NCI-H187 (cell line): ENCODE results near the gene UBE2R2.

Experiments
- DNase-seq, 2 experiments: peaks; one replicate each; lab custom pipeline; 2025; lab: John Stamatoyannopoulos, UW

The UBE2R2 gene

DNA sequence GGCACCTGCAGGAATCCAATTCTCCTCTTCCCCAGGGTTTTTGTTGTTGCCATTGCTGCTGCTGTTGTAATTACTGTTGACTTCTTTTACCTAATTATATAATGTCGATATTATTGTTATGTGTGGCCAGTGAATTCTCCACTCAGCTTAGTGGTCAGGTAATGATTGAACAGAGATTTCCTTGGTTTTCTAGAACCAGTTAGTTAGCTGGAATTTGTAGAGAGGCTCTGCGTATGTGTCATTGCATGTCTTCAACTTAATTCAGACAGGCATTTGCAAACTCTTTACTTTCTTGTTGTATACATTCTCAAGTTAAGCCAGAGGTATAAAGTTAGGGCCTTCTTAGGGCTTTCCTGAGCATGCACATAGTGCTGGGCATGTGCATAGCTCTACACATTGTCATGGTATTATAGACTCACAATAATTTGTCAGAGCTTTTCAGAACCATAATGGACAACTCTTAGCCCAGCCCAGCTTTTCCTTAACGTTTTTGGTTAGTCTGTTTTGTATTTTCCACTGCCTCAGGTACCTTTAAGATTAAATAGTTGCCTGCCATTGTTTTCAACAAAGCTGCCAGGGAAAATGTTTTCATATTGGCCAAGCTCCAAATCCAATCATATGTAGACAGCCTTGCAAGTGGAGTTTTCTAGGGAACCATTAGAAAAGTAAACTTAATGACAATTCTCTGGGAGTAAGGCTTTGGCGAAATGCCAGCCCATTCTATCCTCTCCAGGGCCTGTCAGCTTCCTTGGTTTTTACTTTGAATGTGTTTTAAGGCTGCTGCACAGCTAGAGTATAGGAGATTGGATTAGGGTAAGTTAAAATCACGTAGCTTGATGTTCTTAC is 68.1 kb downstream of the UBE2R2 start:
- DNase-seq = peak; percentile 4 to 23

DNA sequence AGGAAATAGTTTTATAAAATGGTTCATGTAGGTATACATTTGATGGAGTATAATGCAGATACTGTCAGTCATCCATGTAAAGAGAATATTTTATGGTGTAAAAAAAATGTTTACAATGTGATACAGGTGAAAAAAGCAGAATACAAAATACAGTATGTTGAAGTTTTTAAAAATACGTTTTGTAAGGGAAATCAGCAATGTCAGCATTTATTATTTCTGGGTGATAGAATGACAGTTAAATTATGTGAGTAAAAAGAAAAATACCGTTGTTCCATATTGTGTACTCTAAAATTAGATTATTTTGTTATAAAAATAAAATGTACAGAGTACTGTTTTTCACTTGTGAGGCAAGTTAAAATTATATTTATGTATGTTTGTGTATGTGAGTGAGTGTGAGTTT is 69.0 kb downstream of the UBE2R2 start:
- no peak for DNase-seq

DNA sequence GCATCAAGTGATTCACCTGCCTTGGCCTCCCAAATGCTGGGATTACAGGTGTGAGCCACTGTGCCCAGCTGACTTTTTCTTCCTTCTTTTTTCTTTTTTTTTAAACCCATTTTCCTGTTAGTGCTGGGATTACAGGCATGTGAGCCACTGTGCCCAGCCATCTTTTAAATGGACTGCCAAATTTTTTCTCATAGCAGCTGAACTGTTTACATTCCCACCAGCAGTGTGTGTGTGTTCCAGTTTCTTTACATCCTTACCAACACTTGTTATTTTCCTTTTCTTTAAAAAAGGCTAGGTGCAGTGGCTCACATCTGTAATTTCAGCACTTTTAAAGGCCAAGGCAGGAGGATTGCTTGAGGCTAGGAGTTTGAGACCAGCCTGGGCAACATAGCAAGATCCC is 76.9 kb downstream of the UBE2R2 start:
- no peak for DNase-seq

DNA sequence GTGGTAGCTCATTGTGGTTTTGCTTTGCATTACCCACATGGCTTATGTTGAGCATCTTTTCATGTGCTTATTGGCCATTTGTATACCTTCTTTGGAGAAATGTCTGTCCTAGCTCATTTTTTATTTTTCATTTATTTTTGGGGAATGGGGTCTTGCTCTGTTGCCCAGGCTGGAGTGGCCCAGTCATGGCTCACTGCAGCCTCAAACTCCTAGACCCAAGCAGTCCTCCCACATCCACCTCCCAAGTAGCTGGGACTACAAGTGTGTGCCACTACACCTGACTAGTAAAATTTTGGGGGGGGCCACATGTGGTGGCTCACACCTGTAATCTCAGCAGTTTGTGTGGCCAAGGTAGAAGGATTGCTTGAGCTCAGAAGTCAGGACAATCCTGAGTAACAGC is 77.4 kb downstream of the UBE2R2 start:
- DNase-seq = no peak

DNA sequence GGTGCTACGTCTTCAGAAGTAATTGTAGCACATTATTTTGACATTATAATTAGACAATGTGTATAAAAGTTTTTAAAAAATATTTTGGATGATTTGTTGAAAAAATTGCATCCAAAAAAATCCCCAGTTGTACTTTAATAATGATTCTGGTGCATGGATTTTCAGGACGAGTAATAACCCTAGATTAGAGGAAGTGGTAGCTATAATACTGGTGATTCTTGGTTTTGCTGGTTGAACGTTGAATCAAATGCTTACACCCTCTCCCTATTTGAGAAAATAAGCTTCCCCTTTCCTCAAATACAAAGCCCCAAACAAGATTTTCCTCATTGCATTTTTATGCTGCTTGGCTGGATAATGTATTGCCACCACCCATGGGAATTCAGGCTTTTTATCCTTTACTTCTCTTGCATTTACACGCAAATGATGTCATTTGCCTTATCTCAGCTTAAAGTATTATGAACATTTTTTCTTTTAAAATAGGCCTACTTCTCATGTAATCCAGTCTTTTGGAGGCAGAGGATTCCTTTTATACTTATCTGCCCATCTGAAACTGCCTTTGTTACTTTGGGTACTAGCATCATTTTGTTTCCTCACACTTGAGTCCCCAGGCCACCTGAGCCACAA is 86.3 kb downstream of the UBE2R2 start:
- DNase-seq = no peak

DNA sequence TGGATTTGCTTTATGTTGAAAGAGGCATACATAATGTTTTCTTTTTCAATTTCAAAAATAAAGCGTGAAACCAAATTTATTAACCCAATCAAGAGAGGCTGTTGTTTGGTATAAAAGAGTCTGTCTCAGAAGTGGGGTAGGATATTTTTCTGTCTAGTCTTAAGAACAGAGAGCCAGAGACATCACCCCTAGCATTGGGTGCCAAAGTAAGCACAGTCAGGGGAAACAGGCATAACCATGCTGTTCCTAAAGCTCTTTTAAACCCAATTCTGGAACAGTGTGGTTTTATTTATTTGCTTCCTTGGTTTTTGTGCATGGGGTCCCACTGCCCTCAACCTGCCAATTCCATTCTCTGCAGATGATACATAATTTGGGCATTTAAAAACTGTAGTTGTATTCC is 88.2 kb downstream of the UBE2R2 start:
- DNase-seq = no peak

DNA sequence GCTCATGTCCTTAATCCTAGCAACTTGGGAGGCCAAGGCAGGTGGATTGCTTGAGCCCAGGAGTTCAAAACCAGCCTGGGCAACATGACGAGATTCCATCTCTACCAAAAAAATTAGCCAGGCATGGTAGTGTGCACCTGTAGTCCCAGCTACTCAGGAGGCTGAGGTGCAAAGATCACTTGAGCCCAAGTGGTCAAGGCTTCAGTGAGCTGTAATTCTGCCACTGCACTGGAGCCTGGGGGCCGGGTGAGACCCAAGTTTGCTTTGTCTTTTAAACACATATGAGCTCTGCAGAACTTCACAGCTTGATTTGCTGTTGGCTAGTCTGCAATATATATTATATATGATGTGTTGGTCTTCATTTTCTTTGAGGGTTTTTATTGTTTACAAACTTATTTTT is 89.8 kb downstream of the UBE2R2 start:
- DNase-seq = no peak

DNA sequence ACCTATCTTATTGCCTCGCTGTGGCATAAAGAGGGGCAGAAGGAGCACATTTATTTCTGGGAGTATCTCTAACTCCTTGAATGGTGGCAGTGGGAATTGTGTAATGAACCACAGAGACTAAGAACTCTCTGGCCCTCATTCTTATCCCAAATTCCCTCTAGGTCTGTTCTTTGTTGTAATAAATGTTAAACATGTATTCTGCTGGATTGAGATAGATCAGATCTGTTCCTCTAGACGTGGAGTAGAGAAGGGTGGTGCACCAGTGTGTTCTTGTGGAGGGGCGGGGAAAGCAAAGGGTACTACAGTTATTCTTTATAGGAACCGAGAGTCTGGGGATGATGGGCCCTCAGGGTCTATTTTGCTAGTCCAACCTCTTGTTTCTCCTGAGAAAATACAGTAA is 90.4 kb downstream of the UBE2R2 start:
- no peak for DNase-seq

DNA sequence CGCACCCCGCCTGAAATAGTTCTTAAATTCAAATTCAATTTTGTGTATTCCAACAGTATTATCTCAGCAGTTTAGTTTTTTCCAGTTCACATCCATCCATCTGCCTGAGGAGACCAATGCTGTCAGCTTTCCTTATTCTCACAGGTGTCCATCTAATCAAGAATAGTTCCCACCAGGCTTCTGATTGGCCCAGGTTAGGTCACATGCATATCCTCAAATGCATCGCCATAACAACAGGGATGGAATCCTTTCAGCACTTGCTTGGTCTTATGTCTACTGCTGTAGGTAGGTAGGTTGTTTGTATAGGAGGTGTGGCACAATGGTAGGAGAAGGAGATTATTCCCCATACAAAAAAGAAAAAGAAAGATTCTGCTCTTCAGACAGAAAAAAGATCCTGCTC is 91.2 kb downstream of the UBE2R2 start:
- DNase-seq = no peak

DNA sequence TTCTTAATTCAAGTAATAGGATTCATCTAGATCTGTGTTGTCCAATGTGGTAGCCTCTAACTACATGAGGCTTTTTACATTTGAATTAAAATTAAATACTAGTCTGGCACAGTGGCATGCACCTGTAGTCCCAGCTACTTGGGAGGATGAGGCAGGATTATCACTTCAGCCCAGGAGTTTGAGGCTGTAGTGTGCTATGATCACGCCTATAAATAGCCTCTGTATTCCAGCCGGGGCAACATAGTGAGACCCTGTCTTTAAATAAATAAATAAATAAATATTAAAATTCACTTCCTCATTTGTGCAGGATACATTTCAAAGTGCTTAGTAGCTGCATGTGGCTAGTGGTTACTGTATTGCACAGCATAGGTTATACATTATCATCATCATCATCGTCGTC is 91.8 kb downstream of the UBE2R2 start:
- no peak for DNase-seq

DNA sequence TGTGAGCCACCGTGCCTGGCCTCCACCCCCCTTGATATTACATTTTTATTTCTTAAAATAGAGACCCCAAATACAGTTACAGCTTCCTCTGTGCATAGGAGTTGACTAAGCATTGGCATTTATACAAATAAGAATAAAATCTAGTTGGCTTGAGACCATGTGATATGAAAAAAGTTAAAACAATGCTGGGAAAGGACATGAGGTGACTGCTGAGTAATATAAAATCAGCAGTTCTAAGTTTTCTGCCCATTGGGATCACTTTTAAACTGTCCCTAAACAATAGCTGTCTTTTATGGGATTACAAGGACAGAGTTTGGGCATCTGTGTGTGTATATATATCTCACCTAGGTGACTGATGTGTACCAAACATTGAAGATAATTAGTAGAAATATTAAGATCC is 96.6 kb downstream of the UBE2R2 start:
- DNase-seq = no peak

DNA sequence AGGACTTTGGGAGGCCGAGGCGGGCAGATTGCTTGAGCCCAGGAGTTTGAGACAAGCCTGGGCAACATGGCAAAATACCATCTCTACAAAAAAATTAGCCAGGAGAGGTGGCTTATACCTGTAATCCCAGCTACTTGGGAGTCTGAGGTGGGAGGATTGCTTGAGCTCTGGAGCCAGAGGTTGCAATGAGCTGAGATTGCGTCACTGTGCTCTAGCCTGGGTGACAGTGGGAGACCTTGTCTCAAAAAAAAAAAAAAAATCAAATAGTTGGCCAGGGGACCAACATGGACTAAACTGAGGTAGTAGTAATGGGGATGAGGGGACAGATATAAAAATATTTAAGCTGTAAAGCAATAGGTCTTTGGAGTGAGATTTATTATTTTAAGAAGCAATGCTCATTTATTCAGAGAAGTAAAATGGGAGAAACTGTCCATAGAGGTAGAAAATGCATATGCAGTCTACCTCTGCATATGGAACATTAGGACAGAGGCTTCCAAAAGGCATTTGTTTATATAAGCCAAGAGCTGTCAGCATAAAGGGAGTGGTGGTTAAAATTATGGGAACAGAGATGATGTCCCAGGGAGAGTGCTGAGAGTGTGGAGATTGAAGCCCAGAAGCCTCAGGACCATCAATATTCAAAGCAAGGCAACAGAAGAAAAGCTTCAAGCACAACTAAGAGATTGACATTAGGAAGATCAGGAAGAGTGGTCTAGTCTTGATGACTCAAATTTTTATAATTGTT is 98.1 kb downstream of the UBE2R2 start:
- no peak for DNase-seq

DNA sequence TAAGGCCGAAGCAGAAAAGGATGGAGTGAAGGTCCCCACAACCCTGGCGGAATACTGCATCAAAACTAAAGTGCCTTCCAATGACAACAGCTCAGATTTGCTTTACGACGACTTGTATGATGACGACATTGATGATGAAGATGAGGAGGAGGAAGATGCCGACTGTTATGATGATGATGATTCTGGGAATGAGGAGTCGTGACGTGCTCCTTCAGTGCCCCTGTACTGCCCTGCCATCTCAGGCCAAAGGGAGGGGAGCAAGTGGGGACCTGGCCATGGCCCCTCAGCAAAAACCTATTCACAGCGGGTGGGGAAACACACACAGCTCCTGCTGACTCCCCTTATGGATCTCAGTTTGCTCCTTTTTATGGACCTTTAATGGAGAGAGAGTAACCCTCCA is 100.1 kb downstream of the UBE2R2 start:
- DNase-seq = no peak

DNA sequence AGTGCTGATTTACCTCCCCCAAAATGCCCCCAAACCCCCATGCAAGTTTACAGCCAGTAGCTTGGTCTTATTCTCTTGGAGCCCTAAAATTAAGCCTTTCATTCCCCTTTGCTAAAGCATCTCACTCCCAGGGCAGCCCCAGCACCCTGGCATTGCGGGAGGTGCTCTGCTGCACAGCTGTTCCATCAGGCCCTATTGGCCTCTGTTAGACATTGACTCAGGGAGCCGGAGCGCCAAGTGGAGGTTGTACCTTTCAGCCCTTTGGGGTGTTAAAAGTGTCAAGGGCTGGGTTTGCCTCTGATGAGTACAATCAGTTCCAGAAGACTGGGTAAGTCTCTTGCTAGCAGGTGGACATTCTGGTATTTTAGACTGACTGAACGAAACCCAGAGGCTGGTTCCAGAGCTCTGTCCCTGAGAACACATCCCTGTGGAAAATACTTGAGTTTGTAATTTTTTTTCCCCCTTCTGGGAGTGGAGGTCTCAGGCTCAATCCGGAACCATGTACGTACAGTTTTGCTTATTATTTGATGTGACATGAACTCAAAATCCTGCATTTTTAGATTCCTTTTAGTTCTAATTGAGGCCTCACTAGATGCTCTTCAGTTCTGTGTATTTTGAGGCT is 102.4 kb downstream of the UBE2R2 start:
- no peak for DNase-seq

DNA sequence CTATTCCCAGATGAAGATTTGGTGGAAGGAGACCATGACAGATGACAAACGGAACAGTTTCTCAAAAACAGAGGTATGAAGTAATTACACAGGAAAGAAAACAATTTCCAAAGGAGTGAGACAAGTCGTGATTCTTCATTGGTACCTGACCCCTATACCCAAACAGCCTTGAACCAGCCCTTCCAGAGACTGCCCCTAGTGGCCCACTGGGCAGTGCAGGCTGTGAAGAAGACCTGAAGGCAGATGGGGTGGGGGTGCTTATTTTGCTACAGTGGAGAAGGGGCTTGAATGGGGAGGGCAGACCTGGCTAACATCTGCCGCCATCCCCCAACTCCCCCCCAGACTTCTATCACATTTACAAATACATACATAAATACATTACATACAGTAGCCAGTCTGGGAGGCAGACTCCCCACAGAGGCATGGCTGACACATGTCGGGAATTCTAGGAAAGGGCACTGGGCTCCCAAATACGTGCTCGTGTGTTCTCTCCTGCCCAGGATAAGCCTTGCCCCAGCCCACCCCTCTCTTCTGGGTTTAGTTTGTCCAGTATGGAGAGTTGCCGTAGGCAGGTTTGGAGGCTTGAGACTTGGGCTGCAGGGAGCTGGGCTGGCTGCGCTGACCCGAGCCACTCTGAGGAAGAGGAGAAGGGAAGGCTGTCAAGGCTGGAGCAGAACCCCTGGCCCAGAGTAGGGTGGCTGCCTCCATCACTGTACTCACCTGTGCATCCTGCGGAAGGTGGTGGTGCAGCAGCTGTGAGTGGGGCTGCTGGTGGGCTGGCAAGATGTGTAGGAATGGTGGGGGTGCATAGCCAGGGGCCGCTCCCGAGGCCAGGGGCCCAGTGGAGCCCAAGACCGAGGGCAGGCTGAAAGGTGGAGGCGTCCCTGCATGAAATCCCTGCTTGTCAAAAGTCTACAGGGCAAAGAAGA is 105.3 kb downstream of the UBE2R2 start:
- no peak for DNase-seq

DNA sequence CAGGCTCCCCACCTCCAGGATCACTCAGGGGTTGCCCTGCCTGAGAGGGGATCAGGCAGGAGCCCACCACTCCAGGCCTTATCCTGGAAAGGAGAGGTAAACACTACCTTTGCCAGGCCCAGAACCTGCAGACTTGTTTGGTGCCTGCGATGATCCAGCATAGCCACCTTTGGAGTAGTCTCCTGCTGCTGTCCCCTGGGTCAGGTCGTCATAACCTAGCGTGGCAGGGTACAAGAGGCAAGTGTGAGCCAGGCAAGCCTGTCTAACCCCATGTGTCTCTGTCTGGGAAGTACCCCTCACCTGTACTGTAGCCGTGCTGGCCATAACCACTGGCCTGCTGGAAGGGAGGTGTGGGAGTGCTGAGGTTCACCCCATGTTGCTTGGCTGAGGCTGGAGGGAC is 106.1 kb downstream of the UBE2R2 start:
- DNase-seq = no peak

DNA sequence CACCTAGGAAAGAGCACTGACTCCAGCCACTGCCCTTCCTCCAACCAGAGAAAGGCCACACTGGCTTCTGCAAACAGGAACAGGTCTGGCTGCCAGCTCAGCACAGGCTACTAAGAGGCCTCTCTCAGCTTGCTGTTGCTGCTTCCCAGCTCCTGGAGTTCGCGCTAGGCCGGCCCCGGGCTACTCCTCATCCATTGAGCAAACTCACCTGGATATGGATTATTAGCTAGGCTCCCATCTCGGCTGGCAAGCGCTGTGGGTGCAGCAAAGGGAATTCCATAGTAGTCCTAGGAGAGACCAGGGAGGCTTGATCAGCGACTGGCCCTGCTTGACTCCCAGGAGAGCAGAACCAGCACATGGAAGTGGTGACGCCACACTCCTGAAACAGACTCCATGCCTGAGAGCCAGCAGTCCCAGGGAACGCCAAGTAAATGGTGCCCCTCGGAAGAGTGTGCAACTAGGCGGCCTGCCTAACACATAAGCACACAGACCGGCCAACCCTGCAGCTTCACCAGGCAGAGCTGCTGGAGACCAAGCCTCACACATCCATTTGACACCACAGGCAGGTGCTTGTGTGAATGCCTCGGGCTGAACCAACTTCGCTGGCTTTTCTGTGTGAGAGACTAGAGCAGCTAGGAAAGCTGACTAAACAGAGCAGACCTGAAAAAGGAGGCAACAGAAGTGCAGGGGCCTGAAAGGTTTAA is 107.2 kb downstream of the UBE2R2 start:
- DNase-seq = no peak

DNA sequence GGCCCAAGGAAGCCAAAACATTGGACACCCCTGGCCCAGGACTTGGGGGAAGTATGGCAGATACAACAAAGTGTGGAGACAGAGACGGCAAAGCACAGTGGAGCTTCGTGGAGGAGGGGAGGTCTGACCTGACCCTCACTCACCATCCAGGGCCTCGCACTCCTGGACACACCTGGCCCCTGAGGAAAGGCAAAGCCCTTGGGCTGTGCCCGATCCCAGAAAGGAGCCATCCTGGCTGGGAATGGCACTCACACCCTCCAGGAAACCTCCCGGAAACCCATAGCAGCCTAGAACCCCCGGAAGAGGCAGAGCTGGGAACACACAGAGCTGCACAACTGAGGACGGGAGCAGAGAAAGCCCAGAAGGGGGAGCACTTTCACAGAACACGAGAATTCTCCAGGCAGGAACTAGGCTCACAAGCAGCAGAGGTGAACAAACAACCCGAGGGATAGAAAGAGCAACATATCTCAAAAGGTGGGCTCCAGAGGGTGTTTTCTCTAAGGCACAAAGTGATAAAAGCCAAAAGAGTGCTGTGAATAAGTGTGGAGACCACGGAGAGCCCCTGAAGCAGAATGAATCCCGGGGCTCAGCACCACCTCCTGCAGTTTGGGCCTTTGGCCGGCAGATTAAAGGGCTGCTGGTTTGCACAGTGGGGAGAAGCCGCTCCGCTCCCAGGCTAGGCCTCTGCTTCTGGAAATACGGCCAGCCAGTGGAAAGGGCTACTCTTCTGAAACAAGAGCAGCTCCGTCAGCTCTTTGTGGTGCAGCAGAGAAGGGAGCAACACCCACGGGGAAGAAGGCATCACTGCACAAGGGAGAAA is 108.2 kb downstream of the UBE2R2 start:
- DNase-seq = no peak

DNA sequence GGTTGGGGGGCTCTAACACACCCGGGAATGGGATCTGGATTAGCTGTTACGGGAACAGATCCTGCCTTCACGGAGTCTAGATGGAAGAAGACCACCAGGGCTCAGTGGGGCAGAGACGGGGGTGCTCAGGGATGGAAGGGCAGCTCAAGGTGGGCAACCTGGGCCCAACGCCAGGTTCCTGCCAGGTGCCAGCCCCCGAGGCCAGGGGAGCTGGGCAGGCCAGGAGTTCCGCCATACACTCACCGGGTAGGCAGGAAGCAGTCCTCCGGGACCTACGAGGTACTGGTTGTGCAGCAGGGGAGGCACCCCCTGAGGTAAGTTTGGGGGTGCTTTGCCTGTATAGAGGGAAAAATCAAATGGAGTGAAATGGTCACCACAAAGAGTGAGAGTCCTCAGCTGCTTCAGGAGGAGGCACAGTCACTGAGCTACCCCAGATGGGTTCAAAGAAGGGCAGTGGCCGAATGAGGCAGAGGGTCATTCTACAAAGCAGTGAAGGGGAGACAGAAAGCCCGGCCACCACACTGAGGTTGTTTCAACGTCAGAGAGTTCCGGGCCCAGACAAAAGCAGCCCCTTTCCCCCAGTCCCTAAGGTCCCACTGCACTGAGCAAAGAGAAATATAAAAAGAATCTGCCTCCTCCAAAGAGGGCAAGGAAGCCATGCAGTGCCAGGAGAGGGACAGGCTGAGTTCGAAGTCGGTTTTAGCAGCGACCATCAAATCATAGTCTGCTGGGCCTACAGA is 110.0 kb downstream of the UBE2R2 start:
- DNase-seq = no peak
